Naive thymus-derived CD4-positive, alpha-beta T cell (primary cell): Measurements from ENCODE around the gene KIF12. TPM values are rescaled to one million over a fixed set of nuclear protein-coding genes. Genes with fewer than 3 reads are reported as not detected.
"Not testable (repeated sequence)": the region's sequence is repeated elsewhere in the genome, so short reads cannot be mapped to it uniquely, and the experiment has no call there.

Experiments used
- ATAC-seq: fragments of 150-1000 bp; cut with Tn5 transposase; 2 replicates; pipeline ENCODE4 v1.10.0; 2021; ENCODE audit warnings: mild to moderate bottlenecking, moderate library complexity
- CTCF ChIA-PET: fragments of 350-600 bp; sonication (Branson Sonifier 250); formaldehyde crosslinking; loops from one replicate; lab custom pipeline; 2021; ENCODE audit warnings: antibody characterized with exemption; lab: Charles Lee
- POLR2A ChIA-PET: fragments of 350-600 bp; sonication (Branson Sonifier 250); formaldehyde crosslinking; loops from one replicate; lab custom pipeline; 2021; ENCODE audit warnings: antibody characterized with exemption, inconsistent platforms; lab: Charles Lee
- DNase-seq, 9 donors: peaks; one replicate each; pipeline versions ENCODE4 v3.0.0 to v3.0.0-alpha.2; 2020 to 2022; ENCODE audit warnings: mixed read lengths in 1 of 9
- H3K27ac ChIP-seq: one replicate; pipeline ENCODE4 v1.7.0; 2013; ENCODE audit warnings: mild to moderate bottlenecking, low read depth, low read length, moderate library complexity
- H3K27me3 ChIP-seq, 2 donors: one replicate each; pipeline ENCODE4 v1.7.0; 2013; ENCODE audit warnings: low read length in 2 of 2, mild to moderate bottlenecking in 2 of 2, moderate library complexity in 2 of 2; ENCODE audit not compliant: control insufficient read depth in 2 of 2, insufficient read depth in 2 of 2
- H3K36me3 ChIP-seq, 3 experiments: 1 replicate in 2 of 3; 2 replicates in 1 of 3; pipeline ENCODE4 v1.7.0; 2013; ENCODE audit warnings: low read length in 3 of 3, mild to moderate bottlenecking in 3 of 3, moderate library complexity in 1 of 3; ENCODE audit not compliant: insufficient read depth in 3 of 3, control insufficient read depth in 2 of 3
- H3K4me1 ChIP-seq, 2 donors: one replicate each; pipeline ENCODE4 v1.7.0; 2013; ENCODE audit warnings: low read length in 2 of 2, mild to moderate bottlenecking in 2 of 2, moderate library complexity in 1 of 2; ENCODE audit not compliant: control insufficient read depth in 2 of 2, insufficient read depth in 2 of 2
- H3K4me3 ChIP-seq: 2 replicates; pipeline ENCODE4 v1.7.0; 2013; ENCODE audit warnings: mild to moderate bottlenecking, low read length
- H3K9me3 ChIP-seq, 3 experiments: 1 replicate in 2 of 3; 2 replicates in 1 of 3; pipeline ENCODE4 v1.7.0; 2013; ENCODE audit warnings: low read length in 3 of 3; ENCODE audit not compliant: control insufficient read depth in 2 of 3
- H3K27ac Mint-ChIP-seq, 9 donors: one replicate each; pipeline ENCODE4 v1.8.0; 2020 to 2022; ENCODE audit warnings: mixed read lengths in 9 of 9, mild to moderate bottlenecking in 8 of 9, moderate library complexity in 5 of 9, inconsistent platforms in 2 of 9
- H3K27me3 Mint-ChIP-seq, 5 donors: one replicate each; pipeline ENCODE4 v1.8.0; 2021 to 2022; ENCODE audit warnings: mixed read lengths in 5 of 5, mild to moderate bottlenecking in 1 of 5
- H3K36me3 Mint-ChIP-seq, 5 donors: one replicate each; pipeline ENCODE4 v1.8.0; 2020 to 2022; ENCODE audit warnings: mixed read lengths in 5 of 5, mild to moderate bottlenecking in 3 of 5, inconsistent platforms in 1 of 5
- H3K4me1 Mint-ChIP-seq, 7 donors: one replicate each; pipeline ENCODE4 v1.8.0; 2020 to 2022; ENCODE audit warnings: mixed read lengths in 7 of 7, mild to moderate bottlenecking in 3 of 7, inconsistent platforms in 1 of 7
- H3K4me3 Mint-ChIP-seq, 10 donors: one replicate each; pipeline ENCODE4 v1.8.0; 2020 to 2022; ENCODE audit warnings: mild to moderate bottlenecking in 10 of 10, mixed read lengths in 10 of 10, moderate library complexity in 6 of 10, inconsistent platforms in 2 of 10
- H3K9me3 Mint-ChIP-seq, 11 donors: one replicate each; pipeline ENCODE4 v1.8.0; 2020 to 2022; ENCODE audit warnings: mixed read lengths in 11 of 11, mild to moderate bottlenecking in 4 of 11, inconsistent platforms in 1 of 11, moderate library complexity in 1 of 11
- intact Hi-C, 2 donors: fragments of 100-400 bp; cut with micrococcal nuclease; formaldehyde crosslinking; loops; one replicate each; pipeline ENCODE4 v1.15.1; 2023
- polyA plus RNA-seq, 2 donors: library from polyadenylated mRNA; unstranded; fragments of 300-500 nt; fragmentation: Illumina TruSeq; gene quantifications; one replicate each; pipeline ENCODE4 v1.2.3, GENCODE V29; 2021
- total RNA-seq, 6 experiments: library from RNA in 5 of 6; stranded (reverse) in 5 of 6; gene quantifications; 1 replicate in 5 of 6; 2 replicates in 1 of 6; pipeline ENCODE4 v1.2.3 and lab custom pipeline; 2021 to 2026

The KIF12 gene
- total and polyA plus RNA-seq, 7 experiments from 2014 or later, result not detected

GRCh38 chr9:114086009-114086408, 13.1 kb downstream of the KIF12 start:
- H3K9me3 ChIP-seq, result no peaks in the 10 kb centered on the region
- no peak overlapping the region for H3K4me3 Mint-ChIP-seq
- H3K4me1 Mint-ChIP-seq, result peaks cover 0 to 2% (median 0%) of the 10 kb centered on the region in 7 donors
- ATAC-seq (no peak), DNase-seq (no peak)
- H3K4me1 ChIP-seq, result no peaks in the 10 kb centered on the region
- intact Hi-C loops, result no loop called here
- no peak overlapping the region for H3K27ac Mint-ChIP-seq
- no peaks in the 10 kb centered on the region for H3K27me3 ChIP-seq
- H3K27me3 Mint-ChIP-seq, result peaks cover 0 to 13% (median 6%) of the 10 kb centered on the region in 5 donors
- H3K9me3 Mint-ChIP-seq, result peaks cover 0 to 3% (median 0%) of the 10 kb centered on the region in 11 donors
- H3K27ac ChIP-seq, result no peak overlapping the region
- no peaks in the 10 kb centered on the region for H3K36me3 Mint-ChIP-seq
- H3K36me3 ChIP-seq, result no peaks in the 10 kb centered on the region
- H3K4me3 ChIP-seq, result no peak overlapping the region
- POLR2A ChIA-PET, result no interaction called here
- CTCF ChIA-PET, result no interaction called here

GRCh38 chr9:114085387-114085789, 13.7 kb downstream of the KIF12 start:
- Histone ChIP-seq H3K9me3 (no peaks in the 10 kb centered on the region), H3K4me3 (no peak overlapping the region), H3K36me3 (no peaks in the 10 kb centered on the region), H3K4me1 (no peaks in the 10 kb centered on the region), H3K27me3 (no peaks in the 10 kb centered on the region), H3K27ac (no peak overlapping the region)
- H3K4me3 Mint-ChIP-seq, result no peak overlapping the region
- no peak overlapping the region for H3K27ac Mint-ChIP-seq
- no peaks in the 10 kb centered on the region for H3K36me3 Mint-ChIP-seq
- POLR2A ChIA-PET, result no interaction called here
- H3K27me3 Mint-ChIP-seq, result peaks cover 0 to 8% (median 4%) of the 10 kb centered on the region in 5 donors
- ATAC-seq, result no peak
- peaks cover 0 to 2% (median 0%) of the 10 kb centered on the region in 7 donors for H3K4me1 Mint-ChIP-seq
- peaks cover 0 to under 1% (median 0%) of the 10 kb centered on the region in 11 donors for H3K9me3 Mint-ChIP-seq
- intact Hi-C loops, result no loop called here
- CTCF ChIA-PET, result no interaction called here
- no peak for DNase-seq

GRCh38 chr9:114084282-114085073, 14.6 kb downstream of the KIF12 start:
- Mint-ChIP-seq H3K27me3 (peaks cover 0 to 4% (median 2%) of the 10 kb centered on the region in 5 donors), H3K9me3 (no peaks in the 10 kb centered on the region), H3K4me3 (no peak overlapping the region), H3K4me1 (peaks cover 0 to 2% (median 0%) of the 10 kb centered on the region in 7 donors), H3K27ac (no peak overlapping the region), H3K36me3 (no peaks in the 10 kb centered on the region)
- Histone ChIP-seq H3K27me3 (no peaks in the 10 kb centered on the region), H3K4me3 (no peak overlapping the region), H3K27ac (no peak overlapping the region), H3K4me1 (no peaks in the 10 kb centered on the region), H3K36me3 (no peaks in the 10 kb centered on the region), H3K9me3 (no peaks in the 10 kb centered on the region)
- intact Hi-C loops, result no loop called here
- POLR2A ChIA-PET, result no interaction called here
- CTCF ChIA-PET, result interaction anchor here (1.5 kb wide), 1 partner anchor 207 kb away, joined by 10 read pairs; no protein-coding TSS in a partner anchor
- ATAC-seq, result no peak
- no peak for DNase-seq

GRCh38 chr9:114083666-114084065, 15.4 kb downstream of the KIF12 start:
- no peaks in the 10 kb centered on the region for H3K36me3 Mint-ChIP-seq
- ATAC-seq, result no peak

GRCh38 chr9:114082763-114083412, 16.2 kb downstream of the KIF12 start:
- H3K27ac Mint-ChIP-seq, H3K9me3 Mint-ChIP-seq, H3K27me3 ChIP-seq, H3K4me3 Mint-ChIP-seq, DNase-seq, H3K27ac ChIP-seq, H3K4me1 ChIP-seq, H3K4me1 Mint-ChIP-seq, ATAC-seq, POLR2A ChIA-PET, H3K27me3 Mint-ChIP-seq, H3K9me3 ChIP-seq, H3K36me3 ChIP-seq, H3K36me3 Mint-ChIP-seq, H3K4me3 ChIP-seq: not testable (repeated sequence)
- CTCF ChIA-PET, result interaction anchor here (0.7 to 2.7 kb wide), 7 partner anchors 11 to 571 kb away, joined by 3 to 22 read pairs (median 5); no protein-coding TSS in a partner anchor
- intact Hi-C loops, result loop anchor here (1.0 kb wide), 3 partner anchors 72 to 222 kb away; partner anchors contain the start of gene COL27A1 (in 1 of the 2)

More at GRCh38 chr9:114083666-114084065, 15.4 kb downstream of the KIF12 start:
- H3K4me1 ChIP-seq, result no peaks in the 10 kb centered on the region
- H3K27me3 ChIP-seq, result no peaks in the 10 kb centered on the region
- no peak overlapping the region for H3K4me3 ChIP-seq
- H3K27ac Mint-ChIP-seq, result no peak overlapping the region
- H3K36me3 ChIP-seq, result no peaks in the 10 kb centered on the region
- peaks cover 0 to 2% (median 0%) of the 10 kb centered on the region in 7 donors for H3K4me1 Mint-ChIP-seq
- H3K27me3 Mint-ChIP-seq, result peaks cover 0 to 4% (median 0%) of the 10 kb centered on the region in 5 donors
- H3K9me3 ChIP-seq, result no peaks in the 10 kb centered on the region
- no peak overlapping the region for H3K27ac ChIP-seq
- POLR2A ChIA-PET, result no interaction called here
- CTCF ChIA-PET, result interaction anchor here (0.7 to 2.7 kb wide), 8 partner anchors 20 to 570 kb away, joined by 3 to 22 read pairs (median 3); no protein-coding TSS in a partner anchor
- no peak for DNase-seq
- intact Hi-C loops, result no loop called here
- no peak overlapping the region for H3K4me3 Mint-ChIP-seq
- H3K9me3 Mint-ChIP-seq, result no peaks in the 10 kb centered on the region

- DNase-seq (peak; percentile 42 to 79 (median 67)), ATAC-seq (peak; percentile 75)
- Mint-ChIP-seq H3K4me1 (peaks cover 0 to 4% (median 0%) of the 10 kb centered on the region in 7 donors), H3K36me3 (no peaks in the 10 kb centered on the region), H3K27me3 (peaks cover 0 to 4% (median 3%) of the 10 kb centered on the region in 5 donors), H3K9me3 (no peaks in the 10 kb centered on the region), H3K4me3 (no peak overlapping the region), H3K27ac (no peak overlapping the region)
- Histone ChIP-seq H3K4me3 (no peak overlapping the region), H3K9me3 (no peaks in the 10 kb centered on the region), H3K4me1 (no peaks in the 10 kb centered on the region), H3K27ac (no peak overlapping the region), H3K27me3 (no peaks in the 10 kb centered on the region), H3K36me3 (no peaks in the 10 kb centered on the region)
- CTCF ChIA-PET, result interaction anchor here (0.5 to 2.7 kb wide), 7 partner anchors 10 to 986 kb away, joined by 3 to 22 read pairs (median 5); no protein-coding TSS in a partner anchor
- POLR2A ChIA-PET, result no interaction called here
- intact Hi-C loops, result loop anchor here (1.0 kb wide), 3 partner anchors 73 to 223 kb away; partner anchors contain the start of gene COL27A1 (in 1 of the 2)
These were observed 16.9 kb downstream of the KIF12 start for GRCh38 chr9:114082017-114082762.
